ENCODE measurements around the gene DOHH. TPM values are rescaled to one million over a fixed set of nuclear protein-coding genes. Genes with fewer than 3 reads are reported as not detected.

DOHH gene
- total RNA-seq, 3 donors from 2014 or later: 11.6 to 13.4 (median 12.2) TPM

- Histone ChIP-seq H3K36me3 (no peaks in the 10 kb centered on the region), H3K9me3 (no peaks in the 10 kb centered on the region), H3K4me3 (no peak overlapping the region), H3K27ac (peak overlapping the region; percentile 77 to 89), H3K27me3 (no peaks in the 10 kb centered on the region), H3K4me1 (peaks cover 0 to 4% of the 10 kb centered on the region in 2 donors)
- TF ChIP-seq POLR2A (IDR thresholded peaks at IDR 0.05): no peak
- TF ChIP-seq CTCF (IDR thresholded peaks at IDR 0.05): no peak
- TF ChIP-seq POLR2AphosphoS5 (IDR thresholded peaks at IDR 0.05): no peak
- intact Hi-C loops (cut with DNase I; ENCODE audit: low total_unique reads): loop anchor here (10.0 kb wide), 1 partner anchor 135 kb away; no protein-coding TSS in a partner anchor
- DNase-seq (ENCODE audit: low spot score in 2 of 2): no peak
Measured at GRCh38 chr19:3459965-3460582, 40.4 kb downstream of the DOHH start.

DNA sequence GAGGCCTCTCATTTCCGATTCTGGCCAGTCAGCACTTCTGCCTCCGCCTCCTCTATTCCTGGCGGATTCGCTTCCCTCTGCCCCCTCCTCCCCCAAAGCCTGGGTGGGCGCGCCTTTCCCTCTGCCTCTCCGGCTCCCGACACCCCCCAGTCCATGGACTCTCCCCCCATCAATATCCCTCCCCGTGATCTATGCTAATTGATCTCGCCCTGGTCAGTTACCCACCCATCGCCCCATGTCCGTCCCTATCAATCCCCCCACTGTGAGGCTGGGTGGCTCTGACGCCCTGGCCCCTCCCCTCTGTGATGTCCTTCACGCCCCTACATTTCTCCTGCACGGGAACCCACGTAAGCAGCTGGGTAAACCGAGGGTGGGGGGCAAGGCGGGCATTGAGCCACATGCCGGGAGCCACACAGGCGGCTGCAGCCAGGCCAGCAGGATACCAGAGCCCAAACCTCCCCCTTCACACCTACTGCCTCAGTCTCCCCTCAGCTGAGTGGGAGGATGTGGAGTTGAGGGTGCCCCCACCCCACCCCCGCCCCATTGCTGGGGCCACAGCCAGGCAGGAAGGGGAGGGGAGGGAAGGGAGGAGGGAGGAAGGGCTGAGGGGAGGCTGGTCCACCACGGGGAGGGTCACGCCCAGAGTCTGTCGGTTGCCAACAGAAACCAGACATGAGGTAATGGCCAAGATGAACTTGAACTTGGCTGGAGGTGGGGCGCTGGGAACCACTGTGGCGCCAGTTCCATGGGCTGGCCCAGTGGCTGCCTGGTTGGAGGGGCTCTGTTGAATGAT, 41.2 kb downstream of the DOHH start:
- TF ChIP-seq POLR2AphosphoS5 (IDR thresholded peaks at IDR 0.05) (peak in 2 of 3 donors; percentile 56 to 62), POLR2A (IDR thresholded peaks at IDR 0.05) (no peak), CTCF (IDR thresholded peaks at IDR 0.05) (no peak)

DNA sequence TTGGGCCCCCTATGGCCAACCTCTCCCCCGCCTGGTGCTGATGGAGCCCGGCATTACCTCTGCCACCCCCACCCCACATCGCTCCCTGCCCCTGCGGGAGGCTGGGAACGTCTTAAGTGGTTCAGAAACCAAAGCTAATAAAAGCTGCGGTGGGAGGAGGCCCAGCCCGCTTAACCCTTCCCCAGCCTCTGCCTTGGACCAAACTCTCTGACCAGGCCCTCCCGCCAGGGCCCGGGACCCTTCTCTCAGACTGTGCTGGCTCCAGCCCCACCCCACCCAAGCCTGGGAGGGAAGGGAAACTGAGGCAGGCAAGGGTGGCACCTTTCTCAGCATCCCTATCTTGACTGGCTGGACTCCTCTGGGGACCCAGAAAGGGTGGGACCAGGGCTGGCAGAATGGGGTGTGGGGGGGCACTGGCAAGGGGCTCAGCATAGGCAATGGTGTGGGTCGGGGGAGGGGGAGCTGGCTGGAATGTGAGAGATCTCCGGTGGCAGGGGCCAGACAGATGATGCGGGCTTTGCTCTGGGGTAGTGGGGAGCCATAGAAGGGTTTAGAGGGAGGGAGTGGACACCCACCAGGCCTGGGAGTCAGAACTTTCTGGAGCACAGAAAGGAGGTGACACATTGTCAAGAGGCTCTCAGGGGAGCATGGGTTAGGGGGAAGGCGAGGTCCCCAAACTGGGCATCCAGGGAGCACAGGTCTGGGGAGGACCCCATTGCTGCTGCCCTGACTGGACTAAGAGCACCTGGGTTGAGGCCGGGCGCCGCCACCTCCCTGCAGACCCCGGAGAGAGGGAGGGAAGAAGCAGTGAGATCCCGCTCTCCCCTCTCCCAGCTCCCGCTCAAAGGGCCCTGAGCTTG, 42.0 kb downstream of the DOHH start:
- Histone ChIP-seq H3K4me3 (peak overlapping the region in 1 of 3 donors; percentile 43), H3K4me1 (peaks cover 0 to 4% of the 10 kb centered on the region in 2 donors)
- intact Hi-C loops (cut with DNase I; ENCODE audit: low total_unique reads): no loop called here

More for the DNA sequence above, 41.2 kb downstream of the DOHH start:
- peak; percentile 71 to 82 for DNase-seq (ENCODE audit: low spot score in 2 of 2)
- Histone ChIP-seq H3K27ac (peak overlapping the region; percentile 77 to 89), H3K4me1 (peaks cover 0 to 4% of the 10 kb centered on the region in 2 donors), H3K4me3 (peak overlapping the region in 1 of 3 donors; percentile 43), H3K27me3 (no peaks in the 10 kb centered on the region), H3K36me3 (no peaks in the 10 kb centered on the region), H3K9me3 (no peaks in the 10 kb centered on the region)
- intact Hi-C loops (cut with DNase I; ENCODE audit: low total_unique reads): no loop called here

DNA sequence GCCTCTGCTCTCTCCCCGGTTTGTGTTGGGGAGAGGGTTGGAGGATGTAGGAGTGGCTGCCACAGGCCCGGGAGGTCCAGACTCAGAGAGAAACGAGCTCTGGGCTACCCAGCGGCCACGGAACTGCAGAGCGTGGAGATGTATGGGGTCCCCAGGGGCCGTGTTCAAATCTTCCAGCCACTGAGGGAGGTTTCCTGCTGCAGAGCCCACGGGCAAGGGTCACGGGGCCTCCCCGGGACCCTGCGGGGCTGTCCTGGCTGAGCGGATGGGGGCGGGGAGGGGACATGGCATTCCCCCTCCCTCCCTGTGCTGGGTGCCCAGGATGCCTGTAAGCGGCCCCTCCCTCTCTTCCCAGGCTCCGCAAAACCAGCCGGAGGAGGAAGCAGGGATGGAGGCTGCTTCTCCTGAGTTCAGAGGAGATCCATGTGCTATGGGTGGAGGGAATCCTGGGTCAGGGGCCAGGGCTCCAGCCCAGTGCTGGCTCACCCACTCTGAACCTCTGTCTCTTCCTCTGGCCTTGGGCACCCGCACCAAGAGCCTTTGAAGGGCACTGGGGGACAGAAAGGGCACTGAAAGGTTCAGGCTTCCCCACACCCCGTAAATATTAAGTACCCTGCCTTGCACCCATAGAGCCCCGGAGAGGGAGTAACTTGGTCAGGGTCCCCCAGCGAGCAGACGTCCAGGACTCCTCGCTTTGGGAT, 42.8 kb downstream of the DOHH start:
- Histone ChIP-seq H3K4me3 (peak overlapping the region in 1 of 3 donors; percentile 22), H3K36me3 (peaks cover 4% of the 10 kb centered on the region), H3K4me1 (peaks cover 0 to 4% of the 10 kb centered on the region in 2 donors)

More for the DNA sequence above, 42.0 kb downstream of the DOHH start:
- no peak for TF ChIP-seq POLR2AphosphoS5 (IDR thresholded peaks at IDR 0.05)
- no peak for TF ChIP-seq CTCF (IDR thresholded peaks at IDR 0.05)
- no peak for TF ChIP-seq POLR2A (IDR thresholded peaks at IDR 0.05)
- DNase-seq (ENCODE audit: low spot score in 2 of 2): no peak
- H3K9me3 ChIP-seq: no peaks in the 10 kb centered on the region
- no peaks in the 10 kb centered on the region for H3K36me3 ChIP-seq
- peak overlapping the region; percentile 77 to 89 for H3K27ac ChIP-seq
- H3K27me3 ChIP-seq: no peaks in the 10 kb centered on the region

More for the DNA sequence above, 42.8 kb downstream of the DOHH start:
- Histone ChIP-seq H3K27me3 (no peaks in the 10 kb centered on the region), H3K27ac (peak overlapping the region; percentile 77 to 89), H3K9me3 (no peaks in the 10 kb centered on the region)
- TF ChIP-seq CTCF (IDR thresholded peaks at IDR 0.05) (no peak), POLR2A (IDR thresholded peaks at IDR 0.05) (no peak), POLR2AphosphoS5 (IDR thresholded peaks at IDR 0.05) (no peak)
- intact Hi-C loops (cut with DNase I; ENCODE audit: low total_unique reads): no loop called here
- no peak for DNase-seq (ENCODE audit: low spot score in 2 of 2)
